ENCODE data around the gene ERVMER34-1. TPM values are rescaled to one million over a fixed set of nuclear protein-coding genes. Genes with fewer than 3 reads are reported as not detected.

Gene ERVMER34-1
- total RNA-seq = under 1 TPM; 0.07 to 0.17 TPM

- ChIA-PET POLR2A (no interaction called here), CTCF (no interaction called here)
- Mint-ChIP-seq H3K36me3 (no peaks in the 10 kb centered on the region), H3K9me3 (no peaks in the 10 kb centered on the region), H3K4me3 (peak within 1 kb of the TSS; percentile 61), H3K4me1 (ENCODE audit: low read depth) (peaks cover 10% of the 10 kb centered on the region), H3K27me3 (peaks cover 51% of the 10 kb centered on the region), H3K27ac (no peak within 1 kb of the TSS)
- intact Hi-C loops (cut with micrococcal nuclease) = no loop called here
- DNase-seq = peak; percentile 23
These were observed at the start of gene ERVMER34-1 for GRCh38 chr4:52750819-52751486. Gene ERVMER34-1 (minus strand): TSS chr4:52751425. CDS start chr4:52745520, 5,905 bp downstream.

GRCh38 chr4:52799813-52800212, 48.6 kb upstream of the ERVMER34-1 start:
- no peak overlapping the region for H3K4me3 Mint-ChIP-seq
- ChIA-PET POLR2A (no interaction called here), CTCF (no interaction called here)
- H3K36me3 Mint-ChIP-seq = no peaks in the 10 kb centered on the region
- DNase-seq = no peak
- no peak overlapping the region for H3K27ac Mint-ChIP-seq
- H3K27me3 Mint-ChIP-seq = peaks cover 16% of the 10 kb centered on the region
- peaks cover 5% of the 10 kb centered on the region for H3K9me3 Mint-ChIP-seq
- intact Hi-C loops (cut with micrococcal nuclease) = no loop called here
- no peaks in the 10 kb centered on the region for H3K4me1 Mint-ChIP-seq (ENCODE audit: low read depth)

GRCh38 chr4:52795533-52795932, 44.3 kb upstream of the ERVMER34-1 start:
- no peaks in the 10 kb centered on the region for H3K36me3 Mint-ChIP-seq
- H3K4me3 Mint-ChIP-seq = no peak overlapping the region
- H3K27me3 Mint-ChIP-seq = peaks cover 3% of the 10 kb centered on the region
- H3K4me1 Mint-ChIP-seq (ENCODE audit: low read depth) = no peaks in the 10 kb centered on the region
- POLR2A ChIA-PET = no interaction called here
- intact Hi-C loops (cut with micrococcal nuclease) = no loop called here
- CTCF ChIA-PET = no interaction called here
- H3K9me3 Mint-ChIP-seq = no peaks in the 10 kb centered on the region
- no peak for DNase-seq
- H3K27ac Mint-ChIP-seq = no peak overlapping the region

GRCh38 chr4:52791936-52792335, 40.7 kb upstream of the ERVMER34-1 start:
- CTCF ChIA-PET = no interaction called here

GRCh38 chr4:52789774-52790173, 38.5 kb upstream of the ERVMER34-1 start:
- Mint-ChIP-seq H3K4me3 (no peak overlapping the region), H3K9me3 (no peaks in the 10 kb centered on the region), H3K4me1 (ENCODE audit: low read depth) (no peaks in the 10 kb centered on the region), H3K27me3 (no peaks in the 10 kb centered on the region), H3K27ac (no peak overlapping the region), H3K36me3 (no peaks in the 10 kb centered on the region)
- intact Hi-C loops (cut with micrococcal nuclease) = no loop called here
- POLR2A ChIA-PET = no interaction called here
- no peak for DNase-seq
- CTCF ChIA-PET = no interaction called here

More at GRCh38 chr4:52791936-52792335, 40.7 kb upstream of the ERVMER34-1 start:
- no peak for DNase-seq
- no peaks in the 10 kb centered on the region for H3K9me3 Mint-ChIP-seq
- intact Hi-C loops (cut with micrococcal nuclease) = no loop called here
- H3K36me3 Mint-ChIP-seq = no peaks in the 10 kb centered on the region
- POLR2A ChIA-PET = no interaction called here
- H3K27ac Mint-ChIP-seq = no peak overlapping the region
- no peaks in the 10 kb centered on the region for H3K4me1 Mint-ChIP-seq (ENCODE audit: low read depth)
- H3K4me3 Mint-ChIP-seq = no peak overlapping the region
- H3K27me3 Mint-ChIP-seq = no peaks in the 10 kb centered on the region

- no peaks in the 10 kb centered on the region for H3K4me1 Mint-ChIP-seq (ENCODE audit: low read depth)
- no peaks in the 10 kb centered on the region for H3K9me3 Mint-ChIP-seq
- H3K4me3 Mint-ChIP-seq = no peak overlapping the region
- H3K36me3 Mint-ChIP-seq = no peaks in the 10 kb centered on the region
- ChIA-PET POLR2A (no interaction called here), CTCF (no interaction called here)
- no peaks in the 10 kb centered on the region for H3K27me3 Mint-ChIP-seq
- no peak for DNase-seq
- no peak overlapping the region for H3K27ac Mint-ChIP-seq
- intact Hi-C loops (cut with micrococcal nuclease) = no loop called here
These were observed 37.6 kb upstream of the ERVMER34-1 start for GRCh38 chr4:52788806-52789205.

GRCh38 chr4:52783069-52783468, 31.8 kb upstream of the ERVMER34-1 start:
- no peak overlapping the region for H3K4me3 Mint-ChIP-seq
- no peaks in the 10 kb centered on the region for H3K4me1 Mint-ChIP-seq (ENCODE audit: low read depth)
- peaks cover 6% of the 10 kb centered on the region for H3K27me3 Mint-ChIP-seq
- DNase-seq = no peak
- POLR2A ChIA-PET = no interaction called here
- H3K36me3 Mint-ChIP-seq = no peaks in the 10 kb centered on the region
- intact Hi-C loops (cut with micrococcal nuclease) = no loop called here
- CTCF ChIA-PET = no interaction called here
- H3K27ac Mint-ChIP-seq = no peak overlapping the region
- peaks cover 4% of the 10 kb centered on the region for H3K9me3 Mint-ChIP-seq

- no peaks in the 10 kb centered on the region for H3K4me1 Mint-ChIP-seq (ENCODE audit: low read depth)
- H3K9me3 Mint-ChIP-seq = peaks cover 4% of the 10 kb centered on the region
- H3K27me3 Mint-ChIP-seq = peaks cover 18% of the 10 kb centered on the region
- no peak for DNase-seq
- no peaks in the 10 kb centered on the region for H3K36me3 Mint-ChIP-seq
- POLR2A ChIA-PET = no interaction called here
- CTCF ChIA-PET = interaction anchor here (0.8 kb wide), 1 partner anchor 131 kb away, joined by 5 read pairs; no protein-coding TSS in a partner anchor
- intact Hi-C loops (cut with micrococcal nuclease) = no loop called here
- H3K27ac Mint-ChIP-seq = no peak overlapping the region
- no peak overlapping the region for H3K4me3 Mint-ChIP-seq
These were observed 29.6 kb upstream of the ERVMER34-1 start for GRCh38 chr4:52780617-52781354.

- Mint-ChIP-seq H3K36me3 (no peaks in the 10 kb centered on the region), H3K27me3 (peaks cover 21% of the 10 kb centered on the region), H3K27ac (no peak overlapping the region), H3K4me1 (ENCODE audit: low read depth) (no peaks in the 10 kb centered on the region), H3K9me3 (peaks cover 4% of the 10 kb centered on the region), H3K4me3 (no peak overlapping the region)
- ChIA-PET CTCF (no interaction called here), POLR2A (no interaction called here)
- no peak for DNase-seq
- intact Hi-C loops (cut with micrococcal nuclease) = no loop called here
These were observed 29.0 kb upstream of the ERVMER34-1 start for GRCh38 chr4:52780206-52780605.

- CTCF ChIA-PET = no interaction called here
These were observed 9.0 kb upstream of the ERVMER34-1 start for GRCh38 chr4:52760256-52760655.

GRCh38 chr4:52755426-52755825, 4.2 kb upstream of the ERVMER34-1 start:
- Mint-ChIP-seq H3K27ac (no peak overlapping the region), H3K4me3 (no peak overlapping the region), H3K4me1 (ENCODE audit: low read depth) (peaks cover 9% of the 10 kb centered on the region), H3K36me3 (no peaks in the 10 kb centered on the region), H3K27me3 (peaks cover 45% of the 10 kb centered on the region), H3K9me3 (no peaks in the 10 kb centered on the region)
- CTCF ChIA-PET = interaction anchor here (0.7 to 1.5 kb wide), 2 partner anchors 36 to 210 kb away, joined by 3 to 4 read pairs; no protein-coding TSS in a partner anchor
- POLR2A ChIA-PET = no interaction called here
- no peak for DNase-seq
- intact Hi-C loops (cut with micrococcal nuclease) = no loop called here

More at GRCh38 chr4:52760256-52760655, 9.0 kb upstream of the ERVMER34-1 start:
- Mint-ChIP-seq H3K27ac (no peak overlapping the region), H3K4me3 (no peak overlapping the region), H3K4me1 (ENCODE audit: low read depth) (no peaks in the 10 kb centered on the region), H3K27me3 (peaks cover 12% of the 10 kb centered on the region), H3K36me3 (no peaks in the 10 kb centered on the region), H3K9me3 (no peaks in the 10 kb centered on the region)
- POLR2A ChIA-PET = no interaction called here
- intact Hi-C loops (cut with micrococcal nuclease) = no loop called here
- DNase-seq = no peak

- ChIA-PET POLR2A (no interaction called here), CTCF (no interaction called here)
- H3K27me3 Mint-ChIP-seq = peaks cover 53% of the 10 kb centered on the region
- no peak for DNase-seq
- H3K4me1 Mint-ChIP-seq (ENCODE audit: low read depth) = peaks cover 10% of the 10 kb centered on the region
- H3K36me3 Mint-ChIP-seq = no peaks in the 10 kb centered on the region
- no peak overlapping the region for H3K27ac Mint-ChIP-seq
- H3K4me3 Mint-ChIP-seq = no peak overlapping the region
- intact Hi-C loops (cut with micrococcal nuclease) = no loop called here
- H3K9me3 Mint-ChIP-seq = no peaks in the 10 kb centered on the region
These were observed 1.7 kb upstream of the ERVMER34-1 start for GRCh38 chr4:52752936-52753335.

- Mint-ChIP-seq H3K36me3 (no peaks in the 10 kb centered on the region), H3K27me3 (peaks cover 51% of the 10 kb centered on the region), H3K9me3 (no peaks in the 10 kb centered on the region), H3K4me3 (peak overlapping the region; percentile 61), H3K4me1 (ENCODE audit: low read depth) (peaks cover 10% of the 10 kb centered on the region), H3K27ac (no peak overlapping the region)
- peak; percentile 11 for DNase-seq
- intact Hi-C loops (cut with micrococcal nuclease) = no loop called here
- POLR2A ChIA-PET = no interaction called here
- CTCF ChIA-PET = no interaction called here
These were observed 274 bp upstream of the ERVMER34-1 start for GRCh38 chr4:52751487-52751911.
